ENCODE data around the gene GPAT3.

- no peak for TF ChIP-seq EZH2 (IDR thresholded peaks at IDR 0.05; ENCODE audit: borderline replicate concordance, low read length)
- TF ChIP-seq, protein P1, sequence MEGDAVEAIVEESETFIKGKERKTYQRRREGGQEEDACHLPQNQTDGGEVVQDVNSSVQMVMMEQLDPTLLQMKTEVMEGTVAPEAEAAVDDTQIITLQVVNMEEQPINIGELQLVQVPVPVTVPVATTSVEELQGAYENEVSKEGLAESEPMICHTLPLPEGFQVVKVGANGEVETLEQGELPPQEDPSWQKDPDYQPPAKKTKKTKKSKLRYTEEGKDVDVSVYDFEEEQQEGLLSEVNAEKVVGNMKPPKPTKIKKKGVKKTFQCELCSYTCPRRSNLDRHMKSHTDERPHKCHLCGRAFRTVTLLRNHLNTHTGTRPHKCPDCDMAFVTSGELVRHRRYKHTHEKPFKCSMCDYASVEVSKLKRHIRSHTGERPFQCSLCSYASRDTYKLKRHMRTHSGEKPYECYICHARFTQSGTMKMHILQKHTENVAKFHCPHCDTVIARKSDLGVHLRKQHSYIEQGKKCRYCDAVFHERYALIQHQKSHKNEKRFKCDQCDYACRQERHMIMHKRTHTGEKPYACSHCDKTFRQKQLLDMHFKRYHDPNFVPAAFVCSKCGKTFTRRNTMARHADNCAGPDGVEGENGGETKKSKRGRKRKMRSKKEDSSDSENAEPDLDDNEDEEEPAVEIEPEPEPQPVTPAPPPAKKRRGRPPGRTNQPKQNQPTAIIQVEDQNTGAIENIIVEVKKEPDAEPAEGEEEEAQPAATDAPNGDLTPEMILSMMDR (IDR thresholded peaks at IDR 0.05; ENCODE audit: low read length) = no peak
Measured at GRCh38 chr4:83504503-83504902, 31.4 kb upstream of the GPAT3 start.
